DOHH2 (cell line): ENCODE data around the gene FXYD7.

Source experiments
- EZH2phosphoT487 ChIP-seq: fragments of 200-600 bp; sonication (generic); IDR thresholded peaks from 2 replicates; pipeline ENCODE4 v1.6.1; 2017; ENCODE audit warnings: borderline replicate concordance, mild to moderate bottlenecking, antibody characterized with exemption, low read length, moderate library complexity, mixed read lengths
- TF ChIP-seq, protein P1 (sequence below): fragments of 200-600 bp; sonication (generic); IDR thresholded peaks from one replicate; pipeline ENCODE4 v1.5.1; 2014; ENCODE audit warnings: antibody characterized with exemption, mild to moderate bottlenecking, low read depth, low read length; ENCODE audit not compliant: poor library complexity, severe bottlenecking

DNA sequence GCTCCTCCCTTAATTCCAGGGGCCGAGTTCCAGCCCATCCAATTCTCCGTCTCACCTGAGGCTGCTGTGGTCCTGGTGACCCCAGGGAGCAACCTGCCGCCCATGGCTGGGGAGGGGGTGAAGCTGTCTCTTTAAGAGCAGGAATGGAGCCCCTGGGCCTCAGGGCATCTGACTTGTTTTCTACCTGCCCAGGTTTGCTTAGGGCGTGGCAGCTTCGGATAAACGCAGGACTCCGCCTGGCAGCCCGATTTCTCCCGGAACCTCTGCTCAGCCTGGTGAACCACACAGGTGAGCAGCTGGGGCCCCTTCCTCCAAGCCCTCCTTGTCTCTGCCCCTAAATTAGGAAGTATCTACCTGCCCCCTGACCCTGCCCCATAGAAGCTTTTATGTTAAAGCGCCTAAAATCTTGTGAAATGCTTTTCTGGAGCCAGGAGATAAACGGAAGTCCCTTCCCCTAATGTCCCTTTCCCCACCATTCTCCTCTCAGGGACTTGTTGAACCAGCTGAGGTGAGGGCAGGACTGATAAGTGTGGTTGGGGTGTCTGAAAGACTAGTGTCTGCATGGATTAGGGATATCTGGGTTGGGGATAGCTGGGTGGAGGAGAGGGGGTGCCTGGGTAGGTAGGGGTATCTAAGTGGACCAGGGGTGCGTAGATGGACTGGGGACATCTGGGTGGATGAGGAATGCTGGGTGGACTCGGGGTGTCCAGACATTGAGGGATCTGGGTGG is 26.8 kb upstream of the FXYD7 start:
- TF ChIP-seq, protein P1, sequence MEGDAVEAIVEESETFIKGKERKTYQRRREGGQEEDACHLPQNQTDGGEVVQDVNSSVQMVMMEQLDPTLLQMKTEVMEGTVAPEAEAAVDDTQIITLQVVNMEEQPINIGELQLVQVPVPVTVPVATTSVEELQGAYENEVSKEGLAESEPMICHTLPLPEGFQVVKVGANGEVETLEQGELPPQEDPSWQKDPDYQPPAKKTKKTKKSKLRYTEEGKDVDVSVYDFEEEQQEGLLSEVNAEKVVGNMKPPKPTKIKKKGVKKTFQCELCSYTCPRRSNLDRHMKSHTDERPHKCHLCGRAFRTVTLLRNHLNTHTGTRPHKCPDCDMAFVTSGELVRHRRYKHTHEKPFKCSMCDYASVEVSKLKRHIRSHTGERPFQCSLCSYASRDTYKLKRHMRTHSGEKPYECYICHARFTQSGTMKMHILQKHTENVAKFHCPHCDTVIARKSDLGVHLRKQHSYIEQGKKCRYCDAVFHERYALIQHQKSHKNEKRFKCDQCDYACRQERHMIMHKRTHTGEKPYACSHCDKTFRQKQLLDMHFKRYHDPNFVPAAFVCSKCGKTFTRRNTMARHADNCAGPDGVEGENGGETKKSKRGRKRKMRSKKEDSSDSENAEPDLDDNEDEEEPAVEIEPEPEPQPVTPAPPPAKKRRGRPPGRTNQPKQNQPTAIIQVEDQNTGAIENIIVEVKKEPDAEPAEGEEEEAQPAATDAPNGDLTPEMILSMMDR: no peak
- no peak for TF ChIP-seq EZH2phosphoT487
